PC-3 (cell line): ENCODE results near the gene C14orf132.

Experiments
- CTCF ChIP-seq: fragments of 300-600 bp; sonication (generic); conservative IDR thresholded peaks from 2 replicates; pipeline ENCODE4 v1.5.1; 2017; ENCODE audit warnings: antibody characterized with exemption, low read depth, mild to moderate bottlenecking, low read length
- EZH2 ChIP-seq: fragments of 300-600 bp; sonication (generic); IDR thresholded peaks from one replicate; pipeline ENCODE4 v1.6.1; 2017; ENCODE audit warnings: antibody characterized with exemption, mild to moderate bottlenecking, low read length; ENCODE audit not compliant: unreplicated experiment
- EZH2phosphoT487 ChIP-seq: fragments of 300-600 bp; sonication (generic); IDR thresholded peaks from 2 replicates; pipeline ENCODE4 v1.6.1; 2018; ENCODE audit warnings: mild to moderate bottlenecking, antibody characterized with exemption, low read length, borderline replicate concordance

- TF ChIP-seq CTCF (no peak), EZH2phosphoT487 (no peak), EZH2 (no peak)
Measured at GRCh38 chr14:96082420-96083300, 43.5 kb downstream of the C14orf132 start.
